H9 (cell line): ENCODE measurements around the gene CPE. TPM values are rescaled to one million over a fixed set of nuclear protein-coding genes. Genes with fewer than 3 reads are reported as not detected.

Experiments
- DNase-seq: peaks from one replicate; pipeline ENCODE4 v3.0.0-alpha.2; 2017
- H2AFZ ChIP-seq: one replicate; pipeline ENCODE4 v1.6.1; 2013; ENCODE audit warnings: mild to moderate bottlenecking, low read length, control low read depth, moderate library complexity
- H2AK5ac ChIP-seq: 2 replicates; pipeline ENCODE4 v1.6.1; 2013; ENCODE audit warnings: low read length, control low read depth, mixed read lengths; ENCODE audit not compliant: insufficient read length
- H2BK120ac ChIP-seq: one replicate; pipeline ENCODE4 v1.6.1; 2013; ENCODE audit warnings: low read depth, mild to moderate bottlenecking, low read length, control low read depth, inconsistent platforms; ENCODE audit not compliant: poor library complexity, severe bottlenecking
- H2BK12ac ChIP-seq: 2 replicates; pipeline ENCODE4 v1.6.1; 2013; ENCODE audit warnings: low read length, control low read depth, mixed read lengths, low read depth; ENCODE audit not compliant: insufficient read length
- H2BK15ac ChIP-seq: 2 replicates; pipeline ENCODE4 v1.6.1; 2013; ENCODE audit warnings: low read depth, low read length, control low read depth
- H2BK20ac ChIP-seq: one replicate; pipeline ENCODE4 v1.6.1; 2013; ENCODE audit warnings: low read depth, mild to moderate bottlenecking, low read length, control low read depth, inconsistent platforms; ENCODE audit not compliant: poor library complexity, severe bottlenecking
- H2BK5ac ChIP-seq: 2 replicates; pipeline ENCODE4 v1.6.1; 2013; ENCODE audit warnings: low read length, control low read depth, mixed read lengths; ENCODE audit not compliant: insufficient read length
- H3K14ac ChIP-seq: 2 replicates; pipeline ENCODE4 v1.6.1; 2013; ENCODE audit warnings: low read length, control low read depth; ENCODE audit not compliant: insufficient read depth
- H3K18ac ChIP-seq: 2 replicates; pipeline ENCODE4 v1.6.1; 2013; ENCODE audit warnings: low read depth, mild to moderate bottlenecking, mixed read lengths, low read length, control low read depth; ENCODE audit not compliant: insufficient read length
- H3K23ac ChIP-seq: 2 replicates; pipeline ENCODE4 v1.6.1; 2013; ENCODE audit warnings: low read length, control low read depth, mixed read lengths, low read depth; ENCODE audit not compliant: insufficient read length
- H3K23me2 ChIP-seq: 2 replicates; pipeline ENCODE4 v1.6.1; 2013; ENCODE audit warnings: low read depth, mild to moderate bottlenecking, mixed read lengths, low read length, control low read depth; ENCODE audit not compliant: insufficient read length, poor library complexity, severe bottlenecking
- H3K27ac ChIP-seq: 2 replicates; pipeline ENCODE4 v1.5.1; 2013; ENCODE audit warnings: low read length, control low read depth, mixed read lengths, low read depth; ENCODE audit not compliant: insufficient read length
- H3K27me3 ChIP-seq: 2 replicates; pipeline ENCODE4 v1.6.1; 2013; ENCODE audit warnings: low read length, control low read depth, inconsistent platforms; ENCODE audit not compliant: insufficient read depth
- H3K4ac ChIP-seq: 2 replicates; pipeline ENCODE4 v1.6.1; 2013; ENCODE audit warnings: low read depth, mild to moderate bottlenecking, control low read depth, inconsistent platforms, low read length, moderate library complexity
- H3K4me1 ChIP-seq: 2 replicates; pipeline ENCODE4 v1.6.1; 2013; ENCODE audit warnings: low read length, control low read depth, inconsistent platforms; ENCODE audit not compliant: insufficient read depth
- H3K4me2 ChIP-seq: 2 replicates; pipeline ENCODE4 v1.6.1; 2013; ENCODE audit warnings: low read length, control low read depth, mixed read lengths; ENCODE audit not compliant: insufficient read length, insufficient read depth
- H3K56ac ChIP-seq: 2 replicates; pipeline ENCODE4 v1.6.1; 2013; ENCODE audit warnings: low read depth, mild to moderate bottlenecking, mixed read lengths, low read length, control low read depth; ENCODE audit not compliant: insufficient read length
- H3K79me1 ChIP-seq: 2 replicates; pipeline ENCODE4 v1.6.1; 2013; ENCODE audit warnings: low read depth, mild to moderate bottlenecking, moderate library complexity, low read length, control low read depth, inconsistent platforms; ENCODE audit not compliant: insufficient read depth, poor library complexity, severe bottlenecking
- H3K79me2 ChIP-seq: 2 replicates; pipeline ENCODE4 v1.6.1; 2013; ENCODE audit warnings: low read length, control low read depth, inconsistent platforms; ENCODE audit not compliant: insufficient read depth
- H3K9ac ChIP-seq: 2 replicates; pipeline ENCODE4 v1.6.1; 2013; ENCODE audit warnings: low read length, control low read depth, mixed read lengths; ENCODE audit not compliant: insufficient read length; ENCODE audit errors: extremely low read depth
- H3K9me3 ChIP-seq: one replicate; pipeline ENCODE4 v1.6.1; 2013; ENCODE audit warnings: low read depth, low read length, inconsistent platforms; ENCODE audit not compliant: control insufficient read depth
- H3T11ph ChIP-seq: one replicate; pipeline ENCODE4 v1.6.1; 2013; ENCODE audit warnings: mild to moderate bottlenecking, low read length, control low read depth, inconsistent platforms
- H4K20me1 ChIP-seq: one replicate; pipeline ENCODE4 v1.6.1; 2013; ENCODE audit not compliant: control insufficient read depth, insufficient read length, insufficient read depth
- H4K5ac ChIP-seq: 2 replicates; pipeline ENCODE4 v1.6.1; 2013; ENCODE audit warnings: low read depth, mild to moderate bottlenecking, mixed read lengths, low read length, control low read depth; ENCODE audit not compliant: insufficient read length
- H4K8ac ChIP-seq: replicated peaks from 2 replicates; pipeline ENCODE4 v1.6.1; 2013; ENCODE audit warnings: low read length, control low read depth, mixed read lengths, low read depth; ENCODE audit not compliant: insufficient read length
- H4K91ac ChIP-seq: 2 replicates; pipeline ENCODE4 v1.6.1; 2013; ENCODE audit warnings: low read depth, mild to moderate bottlenecking, moderate library complexity, mixed read lengths, low read length, control low read depth; ENCODE audit not compliant: insufficient read length
- H3K27ac Mint-ChIP-seq, 3 experiments: 2 replicates in 2 of 3; 3 replicates in 1 of 3; pipeline ENCODE4 v1.8.0; 2020 to 2021; ENCODE audit warnings: mixed read lengths in 3 of 3, mild to moderate bottlenecking in 1 of 3, moderate library complexity in 1 of 3
- H3K27me3 Mint-ChIP-seq: 2 replicates; pipeline ENCODE4 v1.8.0; 2021; ENCODE audit warnings: low read depth, mild to moderate bottlenecking, moderate library complexity, mixed read lengths
- H3K36me3 Mint-ChIP-seq, 3 experiments: 2 replicates in 2 of 3; 3 replicates in 1 of 3; pipeline ENCODE4 v1.8.0; 2020 to 2021; ENCODE audit warnings: low read depth in 3 of 3, mixed read lengths in 3 of 3; ENCODE audit not compliant: insufficient read depth in 1 of 3
- H3K4me1 Mint-ChIP-seq, 2 experiments: 2 replicates each; pipeline ENCODE4 v1.8.0; 2020; ENCODE audit warnings: mixed read lengths in 2 of 2
- H3K4me3 Mint-ChIP-seq, 2 experiments: 2 replicates in 1 of 2; 3 replicates in 1 of 2; pipeline ENCODE4 v1.8.0; 2020 to 2021; ENCODE audit warnings: mild to moderate bottlenecking in 2 of 2, mixed read lengths in 2 of 2, moderate library complexity in 1 of 2
- H3K9me3 Mint-ChIP-seq, 2 experiments: 2 replicates in 1 of 2; 3 replicates in 1 of 2; pipeline ENCODE4 v1.8.0; 2020; ENCODE audit warnings: mild to moderate bottlenecking in 2 of 2, mixed read lengths in 2 of 2, moderate library complexity in 1 of 2
- CTCF ChIP-seq: fragments of 200-600 bp; sonication (generic); conservative IDR thresholded peaks from 3 replicates; pipeline ENCODE4 v1.8.0; 2021; ENCODE audit warnings: antibody characterized with exemption, mild to moderate bottlenecking
- WGBS: extraction: QIAGEN DNeasy Blood & Tissue Kit; methylation state at CpG from one replicate; pipeline ENCODE4 v1.1.7; 2013; ENCODE audit warnings: missing lambda C conversion rate, low lambda C conversion rate, mixed read lengths; ENCODE audit not compliant: insufficient read length; ENCODE audit errors: extremely low coverage; 5-methylcytosine and 5-hydroxymethylcytosine counted together
- total RNA-seq: library from RNA; stranded (reverse); gene quantifications from 2 replicates; pipeline ENCODE4 v1.2.1, GENCODE V29; 2021

The CPE gene
- total RNA-seq, 1 experiment from 2014 or later: 10.0 TPM

GRCh38 chr4:165537028-165537648 lies 158.3 kb downstream of the CPE start:
- H3K79me1 ChIP-seq: no peaks in the 10 kb centered on the region
- no peaks in the 10 kb centered on the region for H4K20me1 ChIP-seq
- no peak overlapping the region for H3K23ac ChIP-seq
- H3K27me3 Mint-ChIP-seq: no peaks in the 10 kb centered on the region
- no peak overlapping the region for H2BK120ac ChIP-seq
- H2BK12ac ChIP-seq: no peak overlapping the region
- no peak overlapping the region for H3K9ac ChIP-seq
- H3K56ac ChIP-seq: no peak overlapping the region
- H3K23me2 ChIP-seq: no peaks in the 10 kb centered on the region
- peaks cover 0 to 5% of the 10 kb centered on the region in 2 experiments; a peak in 2 of 4 replicates for H3K4me1 Mint-ChIP-seq
- H2BK5ac ChIP-seq: no peak overlapping the region
- H2AFZ ChIP-seq: no peak overlapping the region
- no CpG with 5 or more reads among the region's 6 CpGs for WGBS
- no peak overlapping the region for H3K18ac ChIP-seq
- H2BK20ac ChIP-seq: no peak overlapping the region
- H3T11ph ChIP-seq: no peak overlapping the region
- no peak overlapping the region for H3K27ac Mint-ChIP-seq
- no peaks in the 10 kb centered on the region for H3K79me2 ChIP-seq
- H3K9me3 Mint-ChIP-seq: no peaks in the 10 kb centered on the region; a peak in 2 of 5 replicates
- no peaks in the 10 kb centered on the region for H3K9me3 ChIP-seq
- H3K14ac ChIP-seq: no peak overlapping the region
- DNase-seq: no peak
- H4K91ac ChIP-seq: no peak overlapping the region
- no peak overlapping the region for H3K4ac ChIP-seq
- no peak overlapping the region for H2BK15ac ChIP-seq
- no peak overlapping the region for H3K4me3 Mint-ChIP-seq
- no peak overlapping the region for H4K8ac ChIP-seq
- no peak overlapping the region for H3K27ac ChIP-seq
- H3K4me1 ChIP-seq: no peaks in the 10 kb centered on the region
- H3K36me3 Mint-ChIP-seq: no peaks in the 10 kb centered on the region
- H2AK5ac ChIP-seq: no peak overlapping the region
- H4K5ac ChIP-seq: no peak overlapping the region
- no peaks in the 10 kb centered on the region for H3K27me3 ChIP-seq
- no peak overlapping the region for H3K4me2 ChIP-seq
- peak; percentile 84 for TF ChIP-seq CTCF
